AML-193 (cell line): ENCODE results near the gene NRG2.

Source experiments
- DNase-seq, 2 experiments: peaks; one replicate each; lab custom pipeline; 2025; lab: John Stamatoyannopoulos, UW

NRG2 gene

DNA sequence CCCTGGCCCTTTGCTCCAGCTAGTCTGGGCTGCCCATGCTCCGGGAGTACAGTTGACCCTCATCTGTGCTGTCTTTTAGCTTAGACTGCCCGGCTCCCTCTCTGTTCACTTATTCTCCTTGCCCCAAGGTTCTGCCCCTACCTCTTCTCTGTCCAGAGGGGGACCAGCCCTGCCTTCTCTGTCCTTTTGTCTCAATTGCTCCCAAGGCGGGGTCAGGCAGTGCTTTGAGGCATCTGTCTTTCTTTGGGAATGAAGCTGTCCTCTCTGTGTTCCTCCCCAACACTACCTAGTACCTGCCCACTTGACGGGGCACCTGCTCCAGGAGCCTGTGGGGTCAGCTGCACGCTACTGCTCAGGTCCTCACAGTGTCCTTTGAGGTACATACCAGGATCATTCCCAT is 188.1 kb downstream of the NRG2 start:
- no peak for DNase-seq

DNA sequence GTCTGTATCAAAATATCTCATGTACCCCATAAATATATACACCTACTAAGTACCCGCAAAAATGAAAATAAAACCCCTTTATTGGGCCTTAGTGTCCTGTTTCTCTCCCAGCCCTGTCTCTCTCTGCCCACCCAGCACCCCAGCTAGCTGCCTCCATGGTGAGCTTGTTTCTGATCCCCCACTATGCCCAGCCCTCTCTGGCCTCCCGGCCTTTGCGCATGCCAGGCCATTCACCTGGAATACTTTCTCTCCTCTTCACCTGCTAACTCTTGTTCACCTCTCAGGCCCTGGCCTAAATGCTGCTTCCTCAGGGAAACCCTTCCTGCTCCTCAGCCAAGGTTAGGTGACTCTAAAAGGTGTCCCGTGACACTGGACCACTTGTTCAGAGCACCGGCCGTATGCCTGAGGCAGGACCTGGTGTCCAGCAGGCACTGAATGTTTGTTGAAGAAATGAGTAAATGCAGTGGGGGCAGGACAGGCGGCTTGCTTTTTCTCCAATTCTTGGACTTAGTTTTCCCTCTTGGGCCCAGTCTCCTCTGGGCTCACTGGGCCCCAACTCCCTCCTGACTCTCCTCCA is 189.0 kb downstream of the NRG2 start:
- no peak for DNase-seq

DNA sequence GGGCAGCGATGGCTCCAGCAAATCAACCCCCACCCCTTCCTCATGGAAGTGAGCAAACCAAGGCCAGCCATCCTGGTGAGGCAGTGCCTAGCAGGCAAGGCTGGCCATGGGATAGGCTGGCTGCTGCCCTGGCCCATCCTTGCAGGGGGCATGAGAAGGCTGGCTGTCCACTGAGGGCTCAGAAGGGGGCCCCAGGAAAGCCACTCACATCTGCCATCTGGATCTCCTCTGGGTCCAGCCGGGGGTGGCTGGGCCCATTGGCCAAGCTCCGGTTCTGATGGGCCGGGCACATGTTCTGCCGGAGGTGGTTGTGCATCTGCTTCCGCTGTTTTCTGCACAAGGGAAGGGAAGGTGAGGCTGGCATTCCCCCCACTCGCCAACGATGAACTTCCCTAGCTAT is 190.4 kb downstream of the NRG2 start:
- DNase-seq, result no peak

DNA sequence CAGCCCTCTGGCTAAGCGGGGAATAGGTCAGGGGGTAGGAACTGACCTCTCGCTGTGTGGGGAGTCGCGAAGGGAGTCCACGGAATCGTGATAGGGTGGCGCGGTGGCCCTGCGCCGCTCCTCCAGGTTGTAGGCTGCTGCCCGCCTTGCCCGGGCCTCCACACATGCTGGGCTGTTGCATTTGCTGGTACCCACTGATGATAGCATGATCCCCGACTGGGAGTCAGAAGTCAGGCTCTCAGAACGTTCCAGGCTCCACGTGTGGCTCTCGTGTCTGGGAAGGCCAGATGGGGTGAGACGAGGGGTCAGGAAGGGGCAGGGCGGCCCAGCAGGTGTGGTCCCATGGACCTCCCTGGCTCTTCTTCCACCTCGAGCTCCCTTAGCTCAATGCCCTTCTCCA is 191.5 kb downstream of the NRG2 start:
- no peak for DNase-seq

GRCh38 chr5:139850423-139851016 is 192.6 kb downstream of the NRG2 start:
- DNase-seq, result no peak

GRCh38 chr5:139849942-139850341 is 193.2 kb downstream of the NRG2 start:
- no peak for DNase-seq

GRCh38 chr5:139849501-139849900 is 193.6 kb downstream of the NRG2 start:
- DNase-seq, result no peak

DNA sequence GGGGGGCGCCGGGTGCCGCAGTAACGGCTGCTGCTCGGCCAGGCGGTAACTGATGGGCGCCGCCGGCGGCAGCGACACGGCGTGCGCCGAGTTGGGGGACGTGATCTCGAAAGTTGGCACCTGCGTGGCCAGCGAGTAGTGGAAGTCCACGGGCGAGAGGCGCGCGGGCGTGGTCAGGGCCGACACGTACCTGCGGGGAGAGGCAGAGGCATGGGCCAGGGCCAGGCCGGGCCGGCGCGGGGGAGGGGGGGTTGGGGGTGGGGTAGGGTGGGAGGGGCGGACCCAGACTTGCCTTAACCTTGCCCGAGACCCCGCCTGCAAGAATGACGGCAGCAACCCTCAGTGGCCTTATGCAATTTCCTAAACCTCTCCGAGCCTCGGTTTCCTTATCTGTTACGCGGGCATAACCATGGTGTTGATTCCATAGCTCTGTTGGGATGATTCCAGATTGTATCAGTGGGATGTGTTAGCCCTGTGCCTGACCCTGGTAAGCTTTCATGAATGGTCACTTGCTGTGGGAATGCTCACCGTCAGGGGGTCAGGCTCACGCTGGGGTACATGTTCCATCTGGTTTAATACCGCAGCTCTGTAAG is 194.5 kb downstream of the NRG2 start:
- DNase-seq, result no peak

- DNase-seq, result no peak
These were observed 195.2 kb downstream of the NRG2 start for GRCh38 chr5:139847790-139848507.

GRCh38 chr5:139847091-139847490 is 196.0 kb downstream of the NRG2 start:
- DNase-seq, result no peak

- DNase-seq, result no peak
These were observed 197.0 kb downstream of the NRG2 start for GRCh38 chr5:139845846-139846681.

DNA sequence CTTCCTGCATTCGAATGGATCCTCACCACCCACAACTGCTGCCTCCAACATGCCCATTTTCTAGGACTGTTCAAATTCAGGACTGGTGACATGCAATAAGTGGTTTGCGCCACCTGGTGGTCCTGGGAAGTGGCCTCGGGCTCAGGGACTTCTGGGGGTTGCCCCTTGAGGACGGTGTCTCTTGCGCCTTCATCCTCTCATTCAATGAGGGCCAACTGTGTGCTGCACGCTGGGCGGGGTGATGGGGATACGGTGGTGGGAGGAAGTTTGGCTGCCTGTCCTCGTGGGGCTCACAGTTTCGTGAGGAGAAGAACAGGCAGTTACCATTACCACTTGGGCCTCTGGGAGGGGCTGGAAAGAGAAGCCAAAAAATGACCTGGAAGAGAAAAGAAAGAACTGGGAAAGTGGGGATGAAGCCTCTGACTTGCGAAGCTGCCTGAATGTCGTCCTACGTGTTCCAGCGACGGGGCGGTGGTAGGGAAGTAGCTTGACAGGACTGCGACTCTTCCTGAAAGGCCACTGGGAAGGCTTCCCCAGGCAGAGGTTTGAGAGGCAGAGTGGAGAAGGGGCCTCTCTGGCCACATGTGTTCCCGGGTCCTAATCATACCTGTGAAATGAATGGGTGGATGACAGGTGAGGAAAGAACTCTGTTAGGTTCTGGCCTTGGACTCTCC is 198.5 kb downstream of the NRG2 start:
- DNase-seq, result peak; percentile 7 to 61

- DNase-seq, result no peak
These were observed 199.1 kb downstream of the NRG2 start for GRCh38 chr5:139843991-139844390.

- no peak for DNase-seq
These were observed 200.8 kb downstream of the NRG2 start for GRCh38 chr5:139842321-139842720.

DNA sequence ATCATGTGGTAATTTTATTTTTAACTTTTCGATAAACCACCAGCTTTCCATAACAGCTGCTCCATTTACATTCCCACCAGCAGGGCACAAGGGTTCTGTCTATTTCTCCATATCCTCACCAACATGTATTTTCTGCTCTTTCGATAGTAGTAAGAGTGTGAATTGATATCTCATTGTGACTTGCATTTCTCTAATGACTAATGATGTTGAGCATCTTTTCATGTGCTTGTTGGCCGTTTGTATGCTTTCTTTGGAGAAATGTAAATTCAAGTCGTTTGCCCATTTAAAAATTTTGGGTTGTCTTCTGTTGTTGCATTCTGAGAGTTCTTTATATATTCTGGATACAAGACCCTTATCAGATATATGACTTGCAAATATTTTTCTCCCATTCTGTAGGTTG is 201.6 kb downstream of the NRG2 start:
- no peak for DNase-seq

GRCh38 chr5:139839918-139840317 is 203.2 kb downstream of the NRG2 start:
- DNase-seq, result no peak

- no peak for DNase-seq
These were observed 203.8 kb downstream of the NRG2 start for GRCh38 chr5:139839232-139839815.

DNA sequence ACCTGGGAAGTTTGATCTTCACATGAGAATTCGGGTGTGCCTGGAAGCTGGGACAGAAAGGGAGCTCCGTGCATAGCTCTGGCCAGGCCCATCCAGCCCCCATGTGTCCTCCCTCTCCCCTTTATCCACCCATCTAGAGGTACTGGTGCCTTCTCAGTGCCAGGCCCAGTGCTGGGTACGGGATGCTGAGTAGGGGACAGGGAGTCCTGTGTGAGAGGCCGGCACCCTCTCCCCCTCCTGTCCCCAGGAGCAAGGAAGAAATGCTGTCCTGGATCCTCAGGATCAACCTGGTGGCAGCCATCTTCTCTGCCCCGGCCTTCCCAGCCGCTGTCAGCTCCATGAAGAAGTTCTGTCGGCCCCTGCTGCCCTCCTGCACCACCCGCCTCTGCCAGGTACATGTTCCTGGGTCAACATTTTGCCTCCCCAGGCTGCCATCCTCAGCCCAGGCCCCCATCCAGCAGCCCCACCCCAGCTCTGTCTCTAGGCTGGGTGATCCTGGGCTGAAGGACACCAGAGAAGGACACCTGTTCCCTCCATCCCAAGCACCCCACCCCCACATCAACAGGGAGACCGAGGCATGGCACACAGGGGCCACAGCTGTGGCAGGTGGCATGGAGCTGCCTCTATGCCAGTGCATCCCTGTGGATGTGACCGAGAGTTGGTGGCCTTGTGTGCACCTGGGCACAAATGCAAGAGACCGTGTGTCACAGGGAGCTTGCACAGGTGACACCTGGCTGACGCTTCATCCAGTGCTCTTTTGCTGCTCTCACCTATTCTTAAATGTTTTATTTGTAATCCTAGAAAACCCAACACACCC is 204.5 kb downstream of the NRG2 start:
- DNase-seq, result no peak

- DNase-seq, result no peak
These were observed 205.3 kb downstream of the NRG2 start for GRCh38 chr5:139837711-139838380.
